DOHH2 (cell line): ENCODE results near the gene PRAMEF6.
"Not testable (repeated sequence)": the region's sequence is repeated elsewhere in the genome, so short reads cannot be mapped to it uniquely, and the experiment has no call there.

Source experiments
- H3F3A ChIP-seq: fragments of 200-600 bp; sonication (generic), shearing (Covaris generic); 2 replicates; pipeline ENCODE4 v1.6.0; 2016; ENCODE audit warnings: antibody characterized with exemption, mild to moderate bottlenecking; ENCODE audit not compliant: control insufficient read depth, insufficient read depth
- H3K27ac ChIP-seq: fragments of 200-600 bp; sonication (generic); 2 replicates; pipeline ENCODE4 v1.5.1; 2014; ENCODE audit warnings: low read depth, mild to moderate bottlenecking, low read length, moderate library complexity
- H3K27me3 ChIP-seq: fragments of 200-600 bp; sonication (generic); 2 replicates; pipeline ENCODE4 v1.6.1; 2014; ENCODE audit warnings: mild to moderate bottlenecking, low read length, mixed read lengths; ENCODE audit not compliant: control insufficient read depth
- H3K36me3 ChIP-seq: fragments of 200-600 bp; sonication (generic); 2 replicates; pipeline ENCODE4 v1.6.1; 2014; ENCODE audit warnings: mild to moderate bottlenecking, low read length, moderate library complexity, mixed read lengths; ENCODE audit not compliant: control insufficient read depth
- H3K4me1 ChIP-seq: fragments of 200-600 bp; sonication (generic); 2 replicates; pipeline ENCODE4 v1.6.1; 2014; ENCODE audit warnings: mild to moderate bottlenecking, low read length, mixed read lengths; ENCODE audit not compliant: control insufficient read depth
- H3K4me2 ChIP-seq: fragments of 200-600 bp; sonication (generic); 2 replicates; pipeline ENCODE4 v1.6.0; 2014; ENCODE audit warnings: mild to moderate bottlenecking, low read length, moderate library complexity
- H3K4me3 ChIP-seq: fragments of 200-600 bp; sonication (generic); 2 replicates; pipeline ENCODE4 v1.5.1; 2014; ENCODE audit warnings: mild to moderate bottlenecking, low read length, mixed read lengths
- H3K79me2 ChIP-seq: fragments of 200-600 bp; sonication (generic); 2 replicates; pipeline ENCODE4 v1.6.1; 2014; ENCODE audit warnings: mild to moderate bottlenecking, low read length, mixed read lengths; ENCODE audit not compliant: control insufficient read depth
- H3K9me2 ChIP-seq: fragments of 200-600 bp; sonication (generic); replicated peaks from 2 replicates; pipeline ENCODE4 v1.6.1; 2014; ENCODE audit warnings: mild to moderate bottlenecking, low read length, mixed read lengths; ENCODE audit not compliant: control insufficient read depth
- H3K9me3 ChIP-seq: fragments of 200-600 bp; sonication (generic); 2 replicates; pipeline ENCODE4 v1.6.1; 2014; ENCODE audit warnings: antibody characterized with exemption, low read length, mixed read lengths; ENCODE audit not compliant: control insufficient read depth, insufficient read depth
- H4K20me1 ChIP-seq: fragments of 200-600 bp; sonication (generic); 2 replicates; pipeline ENCODE4 v1.6.0; 2014; ENCODE audit warnings: low read depth, mild to moderate bottlenecking, antibody characterized with exemption, low read length, moderate library complexity; ENCODE audit not compliant: control insufficient read depth, insufficient read depth

Gene PRAMEF6

GRCh38 chr1:12947480-12947879, at the start of gene PRAMEF6:
TSS of gene PRAMEF6 (minus strand) at chr1:12947580. CDS start at chr1:12942518, 5,062 bp downstream.
- H3K27ac ChIP-seq, H3K36me3 ChIP-seq, H3K9me3 ChIP-seq, H3K4me2 ChIP-seq, H3K9me2 ChIP-seq, H3K79me2 ChIP-seq, H3K27me3 ChIP-seq, H3K4me1 ChIP-seq, H4K20me1 ChIP-seq, H3F3A ChIP-seq, H3K4me3 ChIP-seq: not testable (repeated sequence)

GRCh38 chr1:12924368-12924767, 23.0 kb downstream of the PRAMEF6 start:
- H3K79me2 ChIP-seq, H3K4me3 ChIP-seq, H4K20me1 ChIP-seq: not testable (repeated sequence)

GRCh38 chr1:12921749-12922148, 25.6 kb downstream of the PRAMEF6 start:
- H3K27ac ChIP-seq, H4K20me1 ChIP-seq, H3K4me3 ChIP-seq: not testable (repeated sequence)

More at GRCh38 chr1:12924368-12924767, 23.0 kb downstream of the PRAMEF6 start:
- H3K27ac ChIP-seq, H3K4me2 ChIP-seq, H3K9me2 ChIP-seq, H3K9me3 ChIP-seq, H3K27me3 ChIP-seq, H3K36me3 ChIP-seq, H3K4me1 ChIP-seq, H3F3A ChIP-seq: not testable (repeated sequence)

GRCh38 chr1:12916310-12916709, 31.1 kb downstream of the PRAMEF6 start, which contains the start of gene PRAMEF7:
TSS of gene PRAMEF7 (plus strand) at chr1:12916610. CDS start at chr1:12917693, 1,083 bp downstream.
- not testable (repeated sequence) for H3K27ac ChIP-seq, H3K4me1 ChIP-seq, H3K36me3 ChIP-seq, H3K9me3 ChIP-seq, H3K4me2 ChIP-seq, H3K4me3 ChIP-seq, H3K27me3 ChIP-seq, H3K79me2 ChIP-seq, H4K20me1 ChIP-seq, H3F3A ChIP-seq, H3K9me2 ChIP-seq

More at GRCh38 chr1:12921749-12922148, 25.6 kb downstream of the PRAMEF6 start:
- H3K36me3 ChIP-seq, H3K4me1 ChIP-seq, H3K9me3 ChIP-seq, H3K79me2 ChIP-seq, H3K9me2 ChIP-seq, H3F3A ChIP-seq, H3K27me3 ChIP-seq, H3K4me2 ChIP-seq: not testable (repeated sequence)

- not testable (repeated sequence) for H3K9me3 ChIP-seq, H3K4me1 ChIP-seq, H3K27ac ChIP-seq, H3K79me2 ChIP-seq, H3K36me3 ChIP-seq, H3K4me2 ChIP-seq, H4K20me1 ChIP-seq, H3K27me3 ChIP-seq, H3K9me2 ChIP-seq, H3K4me3 ChIP-seq, H3F3A ChIP-seq
Measured at GRCh38 chr1:12903793-12904572, 43.4 kb downstream of the PRAMEF6 start.

- H3K9me2 ChIP-seq, H3K79me2 ChIP-seq, H3K36me3 ChIP-seq, H3K9me3 ChIP-seq, H4K20me1 ChIP-seq, H3K27ac ChIP-seq, H3K4me2 ChIP-seq, H3K4me3 ChIP-seq, H3F3A ChIP-seq, H3K4me1 ChIP-seq, H3K27me3 ChIP-seq: not testable (repeated sequence)
Measured at GRCh38 chr1:12899186-12899585, 48.2 kb downstream of the PRAMEF6 start.

GRCh38 chr1:12898170-12898569, 49.2 kb downstream of the PRAMEF6 start, which contains the start of gene PRAMEF10:
TSS of gene PRAMEF10 (minus strand) at chr1:12898270. CDS start at chr1:12895847, 2,423 bp downstream.
- H3K36me3 ChIP-seq, H3K4me1 ChIP-seq, H3K9me2 ChIP-seq, H3K79me2 ChIP-seq, H3K4me2 ChIP-seq, H3F3A ChIP-seq, H3K9me3 ChIP-seq, H3K27me3 ChIP-seq, H3K27ac ChIP-seq, H4K20me1 ChIP-seq, H3K4me3 ChIP-seq: not testable (repeated sequence)
